Suppressor macrophage treated with lipopolysaccharide for 1 hour (primary cell): Measurements from ENCODE around the gene HSPBAP1.
A peak's percentile ranks its signal among the peaks of the same experiment; 100 is the strongest.
"Not testable (repeated sequence)": the region's sequence is repeated elsewhere in the genome, so short reads cannot be mapped to it uniquely, and the experiment has no call there.

Experiments used
- DNase-seq, 3 donors: peaks; one replicate each; pipeline ENCODE4 v3.0.0-alpha.2; 2020 to 2022

Gene HSPBAP1

GRCh38 chr3:122732682-122733525 is 60.7 kb downstream of the HSPBAP1 start:
- not testable (repeated sequence) for DNase-seq

GRCh38 chr3:122730240-122730639 is 63.4 kb downstream of the HSPBAP1 start:
- no peak for DNase-seq

- DNase-seq = no peak
These were observed 64.7 kb downstream of the HSPBAP1 start for GRCh38 chr3:122728756-122729514.

GRCh38 chr3:122728186-122728585 is 65.4 kb downstream of the HSPBAP1 start:
- DNase-seq = no peak

- no peak for DNase-seq
These were observed 65.9 kb downstream of the HSPBAP1 start for GRCh38 chr3:122727766-122728165.

- peak in 2 of 3 donors; percentile 50 to 61 for DNase-seq
These were observed 66.3 kb downstream of the HSPBAP1 start for GRCh38 chr3:122727294-122727693.

- peak in 1 of 3 donors; percentile 1 for DNase-seq
These were observed 68.5 kb downstream of the HSPBAP1 start for GRCh38 chr3:122725106-122725505.

GRCh38 chr3:122719273-122719921 is 74.2 kb downstream of the HSPBAP1 start:
- DNase-seq = peak in 1 of 3 donors; percentile 19

GRCh38 chr3:122716667-122717066 is 77.0 kb downstream of the HSPBAP1 start:
- DNase-seq = no peak

GRCh38 chr3:122714273-122714672 is 79.4 kb downstream of the HSPBAP1 start:
- DNase-seq = no peak

GRCh38 chr3:122710616-122711251 is 82.9 kb downstream of the HSPBAP1 start:
- DNase-seq = not testable (repeated sequence)

- DNase-seq = peak in 1 of 3 donors; percentile 46
These were observed 88.3 kb downstream of the HSPBAP1 start for GRCh38 chr3:122705379-122705778.

GRCh38 chr3:122700193-122700592 is 93.4 kb downstream of the HSPBAP1 start:
- DNase-seq = peak in 1 of 3 donors; percentile 49

- DNase-seq = peak; percentile 60 to 64 (median 62)
These were observed 95.5 kb downstream of the HSPBAP1 start for GRCh38 chr3:122697952-122698620.

GRCh38 chr3:122695927-122696561 is 97.6 kb downstream of the HSPBAP1 start:
- no peak for DNase-seq

- DNase-seq = no peak
These were observed 98.7 kb downstream of the HSPBAP1 start for GRCh38 chr3:122694966-122695365.

- no peak for DNase-seq
These were observed 101.0 kb downstream of the HSPBAP1 start for GRCh38 chr3:122692674-122693073.

- peak; percentile 46 to 73 (median 72) for DNase-seq
These were observed 102.4 kb downstream of the HSPBAP1 start for GRCh38 chr3:122691195-122691594.

GRCh38 chr3:122690096-122690495 is 103.5 kb downstream of the HSPBAP1 start:
- DNase-seq = no peak
